ENCODE data around the gene CDK14.

Gene CDK14

DNA sequence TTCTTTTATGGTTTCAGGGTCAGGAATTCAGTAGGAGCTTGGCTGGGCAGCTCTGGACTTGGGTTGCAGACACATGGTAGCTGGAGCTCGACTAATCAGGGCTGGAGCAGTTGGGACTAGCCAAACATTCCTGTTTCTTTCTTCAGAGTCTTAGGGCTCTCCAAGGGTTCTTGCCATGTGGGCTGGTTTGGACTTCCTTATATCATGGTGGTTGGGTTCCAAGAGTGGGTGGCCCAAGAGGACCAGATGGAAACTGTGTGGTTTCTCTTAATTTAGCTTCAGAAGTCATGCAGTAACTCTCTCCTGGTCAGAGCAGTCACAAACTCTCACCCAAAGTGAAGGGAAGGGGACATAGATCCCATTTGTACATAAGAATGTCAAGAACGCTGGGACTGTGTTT lies 398.0 kb downstream of the CDK14 start:
- no peak for DNase-seq

DNA sequence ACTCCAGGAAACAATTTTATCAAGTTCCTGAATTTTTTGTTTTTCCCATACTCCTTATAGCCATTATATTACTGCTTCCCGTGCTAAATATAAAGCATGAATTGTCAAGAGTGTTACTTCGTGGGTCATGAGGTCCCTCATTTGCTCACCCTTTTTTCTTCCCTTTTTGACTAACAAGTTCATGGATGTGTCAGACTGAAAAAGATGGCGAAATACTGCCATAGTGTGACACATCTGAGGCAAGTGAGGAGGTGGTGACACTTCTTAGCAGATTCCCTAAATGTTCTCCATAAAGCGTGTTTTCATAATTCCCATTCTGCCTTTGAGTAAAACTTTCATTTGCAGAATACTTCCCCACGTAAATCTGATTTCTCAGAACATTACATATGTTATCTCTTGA lies 398.5 kb downstream of the CDK14 start:
- DNase-seq, result peak in 1 of 56 donors; percentile 21

DNA sequence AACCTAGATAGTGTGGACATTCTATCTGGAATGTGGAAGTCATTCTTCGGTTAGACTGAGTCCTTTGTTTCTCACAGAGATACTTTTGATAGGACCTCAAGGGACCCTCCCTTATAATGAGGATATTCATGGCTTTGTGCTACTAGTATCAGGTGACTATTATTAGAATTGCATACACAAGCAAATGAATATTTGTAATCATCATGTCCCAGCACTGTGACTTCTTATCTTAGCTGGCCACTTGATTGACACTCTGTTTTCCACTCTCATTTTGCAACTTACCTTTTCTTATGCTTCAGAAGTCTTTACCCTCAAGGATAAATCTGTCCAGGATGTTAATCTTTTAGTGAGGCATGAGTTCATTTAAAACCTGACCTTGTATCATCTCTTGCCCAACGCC lies 399.9 kb downstream of the CDK14 start:
- no peak for DNase-seq

DNA sequence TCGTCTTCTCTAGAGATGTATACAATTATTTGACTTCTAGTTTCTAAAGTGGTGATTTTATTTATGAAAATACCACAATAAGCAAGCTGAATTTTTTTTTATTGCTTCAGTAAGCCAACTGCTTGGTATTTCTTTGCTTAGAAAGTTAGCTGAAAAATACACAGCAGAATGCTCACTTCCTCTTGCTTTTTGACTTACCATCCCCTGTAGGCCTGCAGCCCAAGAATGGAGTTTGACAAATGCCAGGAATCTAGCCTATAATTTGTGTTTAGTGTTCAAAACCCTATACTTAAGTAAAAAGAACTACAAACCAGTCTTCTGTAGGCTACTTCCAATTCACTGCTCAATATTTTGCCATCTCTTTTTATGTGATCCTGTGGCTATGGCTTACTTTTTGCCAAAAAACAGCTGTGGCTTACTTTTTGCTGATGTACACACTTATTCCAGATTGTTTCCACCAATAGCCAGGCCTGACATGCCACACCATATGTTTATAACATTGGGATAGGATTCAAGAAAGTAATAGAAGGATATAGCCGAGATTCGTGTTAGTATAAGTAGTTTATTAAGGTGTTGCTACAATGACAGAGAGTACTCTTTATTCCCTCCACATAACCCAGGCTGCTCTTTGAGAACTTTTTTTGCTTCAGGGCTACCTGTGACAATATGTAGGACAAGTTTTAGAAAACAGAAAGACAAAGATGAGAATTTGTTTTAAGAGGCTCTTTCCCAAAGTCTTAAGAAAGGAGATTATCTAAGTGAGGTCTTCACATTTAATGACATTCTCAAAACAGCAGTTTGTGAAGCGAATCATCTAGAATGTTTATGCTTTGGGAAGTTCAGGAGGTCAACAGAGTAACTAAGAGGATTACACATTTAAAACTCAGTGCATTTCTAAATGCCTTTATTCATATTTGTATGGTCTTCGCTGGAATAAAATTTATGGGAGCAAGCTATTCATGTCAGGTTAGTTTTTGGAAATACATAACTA lies 404.2 kb downstream of the CDK14 start:
- DNase-seq, result no peak

DNA sequence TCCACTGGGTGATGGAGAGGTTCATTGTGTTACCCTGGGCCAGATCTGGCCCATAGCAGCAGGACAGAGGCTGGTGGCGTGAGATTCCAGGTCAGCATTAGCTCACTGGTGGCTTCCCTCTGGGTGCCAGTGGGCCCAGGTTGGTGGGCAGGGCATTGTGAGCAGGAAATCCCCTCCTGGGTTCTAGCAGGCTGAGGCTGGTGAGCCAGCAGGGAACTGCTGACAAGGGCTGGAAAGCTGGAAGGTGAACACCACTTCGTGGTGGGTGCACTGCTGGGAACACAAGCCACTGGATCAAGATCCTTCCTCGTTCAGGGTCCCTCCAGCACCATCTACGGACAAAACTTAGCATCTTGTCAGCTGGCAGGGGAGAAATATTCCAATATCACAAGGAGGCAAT lies 408.9 kb downstream of the CDK14 start:
- DNase-seq, result no peak

DNA sequence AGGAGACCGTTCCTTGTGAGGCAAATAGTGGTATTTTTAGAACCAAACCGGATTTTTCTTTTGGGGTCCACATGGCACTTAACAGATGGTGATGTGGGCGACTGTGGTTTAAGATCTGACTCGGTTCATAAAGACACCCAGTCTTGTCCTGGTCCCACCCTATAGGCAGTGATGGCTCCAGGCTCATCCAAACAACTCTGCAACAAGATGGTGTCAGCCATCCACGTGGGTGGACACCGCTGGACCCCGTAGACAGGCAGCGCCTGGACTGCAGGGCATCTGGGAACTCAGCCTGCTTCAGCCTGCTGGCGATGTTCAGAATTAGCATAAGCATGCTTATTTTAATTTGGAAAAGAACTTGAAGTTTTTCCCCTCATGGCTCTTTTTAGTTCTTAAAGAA lies 409.7 kb downstream of the CDK14 start:
- DNase-seq, result no peak

DNA sequence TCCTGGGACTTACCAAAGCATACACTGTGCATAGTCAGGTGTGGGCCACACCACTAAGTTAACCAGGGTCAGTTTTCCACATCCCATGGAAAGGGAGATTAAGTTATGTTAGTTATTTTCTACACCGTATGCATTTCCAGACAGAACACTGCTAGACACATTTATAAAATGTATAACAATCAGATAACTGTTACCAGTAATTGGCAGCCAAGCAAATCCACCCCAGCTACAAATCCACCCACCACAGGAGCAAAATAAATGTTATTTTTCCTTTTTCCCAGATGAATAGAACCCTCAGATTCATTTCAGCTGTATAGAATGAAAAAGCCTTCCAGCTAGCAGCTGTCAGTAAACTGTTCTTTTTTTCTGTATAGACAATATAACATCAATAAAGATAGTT lies 411.2 kb downstream of the CDK14 start:
- DNase-seq, result no peak

DNA sequence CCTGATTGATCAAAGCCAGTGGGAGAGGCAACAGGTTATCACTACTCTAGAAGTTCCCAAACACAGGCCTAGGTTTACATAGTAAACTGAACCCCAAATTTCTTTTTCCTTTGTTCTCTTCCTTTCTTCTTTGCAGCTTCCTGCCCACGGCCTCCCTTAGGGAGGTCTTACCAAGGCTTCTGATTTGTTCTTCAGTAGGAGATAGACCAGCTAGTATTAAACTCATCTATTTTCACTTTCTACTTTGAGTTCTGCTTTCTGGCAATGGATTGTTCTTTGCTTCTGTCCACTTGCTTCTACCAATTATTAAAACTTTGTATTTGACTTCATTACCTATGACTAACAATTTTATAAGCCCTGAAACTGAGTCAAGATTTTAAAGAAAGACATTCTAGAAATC lies 417.0 kb downstream of the CDK14 start:
- no peak for DNase-seq

DNA sequence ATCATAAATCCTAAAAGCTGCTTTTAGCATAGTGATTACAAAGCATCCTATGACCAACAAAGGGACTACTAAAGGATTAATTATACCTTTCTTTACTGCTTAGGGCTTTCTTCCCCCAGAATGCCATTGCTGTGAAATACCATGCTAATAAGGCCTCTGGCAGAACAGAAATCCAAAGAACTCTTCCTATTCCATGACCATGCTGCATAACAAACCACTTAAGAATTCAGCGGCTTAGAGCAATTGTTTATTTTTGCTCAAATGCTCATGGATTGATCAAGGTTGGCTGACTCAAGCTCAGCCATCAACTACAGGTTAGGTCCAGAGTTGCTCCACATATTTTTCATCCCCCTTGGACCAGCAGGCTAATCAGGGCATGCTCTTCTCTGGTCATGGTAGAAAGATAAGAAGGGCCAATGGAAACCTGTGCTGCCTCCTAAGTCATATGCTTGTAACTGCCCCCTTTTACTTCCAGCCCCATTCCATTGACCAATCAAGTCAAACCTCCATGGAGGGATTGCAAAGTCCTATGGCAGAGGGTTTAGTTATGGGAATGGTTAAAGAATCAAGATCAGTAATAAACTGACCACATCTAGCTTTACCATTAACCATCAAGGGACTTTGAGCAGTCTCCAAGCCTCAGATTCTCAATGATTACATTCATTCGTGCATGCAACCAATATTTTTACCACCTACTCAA lies 423.7 kb downstream of the CDK14 start:
- DNase-seq, result no peak

DNA sequence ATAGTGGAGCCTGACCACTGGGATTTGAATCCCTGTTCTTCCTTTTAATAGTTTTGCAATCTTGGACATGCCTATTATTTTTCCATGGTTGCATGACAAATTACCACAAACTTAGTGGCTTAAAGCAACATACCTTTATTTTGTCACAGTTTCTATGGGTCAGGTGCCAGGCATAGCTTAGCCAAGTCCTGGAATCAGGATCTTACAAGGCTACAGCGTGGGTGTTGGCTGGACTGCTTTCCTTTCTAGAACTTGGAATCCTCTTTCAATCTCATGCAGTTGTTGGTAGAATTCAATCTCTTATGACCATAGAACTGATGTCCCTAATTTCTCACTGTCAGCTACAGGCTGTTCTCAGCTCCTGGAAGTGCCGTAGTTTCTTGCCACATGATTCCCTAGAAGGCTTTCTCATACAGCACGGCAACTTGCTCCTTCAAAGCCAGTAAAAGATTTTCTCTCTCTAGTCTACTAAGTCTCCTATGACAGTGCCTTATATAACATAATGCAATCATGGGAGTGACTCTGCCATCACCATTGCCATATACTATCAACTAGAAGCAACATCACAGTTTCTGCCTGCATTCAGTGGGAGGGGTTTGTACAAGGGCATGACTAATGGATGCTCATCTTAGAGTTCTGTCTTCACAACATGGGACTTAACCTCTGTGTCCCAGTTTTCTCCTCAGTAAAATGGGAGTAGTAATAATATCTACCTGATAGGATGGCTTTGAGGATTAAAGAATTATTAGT lies 424.7 kb downstream of the CDK14 start:
- no peak for DNase-seq

DNA sequence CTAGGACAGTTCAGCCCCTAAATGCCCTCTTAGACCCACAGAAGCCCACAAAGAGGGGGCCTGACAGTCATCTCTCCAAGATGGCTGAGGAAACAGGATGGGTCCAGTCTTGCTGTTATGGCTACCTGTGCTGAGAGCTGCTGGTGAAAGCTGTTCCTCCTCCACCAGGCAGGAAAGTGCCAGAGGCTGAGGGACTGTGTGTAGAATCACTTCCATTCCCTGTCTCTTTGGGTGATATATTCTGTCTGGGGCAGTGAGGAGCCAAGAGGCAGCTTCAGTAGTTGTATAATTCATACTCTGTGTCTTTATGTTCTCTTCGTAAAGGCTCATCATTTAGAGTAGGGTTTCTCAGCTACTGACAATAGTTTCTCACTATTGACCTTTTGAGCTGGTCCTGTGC lies 425.8 kb downstream of the CDK14 start:
- no peak for DNase-seq

DNA sequence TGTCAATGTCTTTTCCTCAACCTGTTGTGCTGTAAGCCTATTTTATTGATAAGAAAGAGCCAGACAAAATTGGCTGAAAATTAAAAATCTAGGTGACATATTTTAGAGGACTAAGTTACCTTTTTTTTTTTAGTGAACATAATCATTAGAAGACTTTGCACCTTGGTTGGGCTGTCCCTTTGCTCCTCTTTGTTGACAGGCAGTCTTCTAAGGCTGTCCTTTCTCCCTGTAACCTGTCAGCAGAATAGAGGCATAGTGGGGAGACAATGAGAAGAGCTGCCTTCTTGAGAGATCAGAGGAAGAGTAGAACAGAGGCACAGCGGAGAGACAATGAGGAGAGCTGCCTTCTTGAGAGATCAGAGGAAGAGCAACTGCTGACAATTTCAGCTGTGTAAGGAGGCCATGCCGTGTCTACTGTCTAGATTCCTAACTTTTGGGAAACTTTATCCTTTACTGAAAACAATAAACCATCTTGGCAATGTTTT lies 429.8 kb downstream of the CDK14 start:
- no peak for DNase-seq

DNA sequence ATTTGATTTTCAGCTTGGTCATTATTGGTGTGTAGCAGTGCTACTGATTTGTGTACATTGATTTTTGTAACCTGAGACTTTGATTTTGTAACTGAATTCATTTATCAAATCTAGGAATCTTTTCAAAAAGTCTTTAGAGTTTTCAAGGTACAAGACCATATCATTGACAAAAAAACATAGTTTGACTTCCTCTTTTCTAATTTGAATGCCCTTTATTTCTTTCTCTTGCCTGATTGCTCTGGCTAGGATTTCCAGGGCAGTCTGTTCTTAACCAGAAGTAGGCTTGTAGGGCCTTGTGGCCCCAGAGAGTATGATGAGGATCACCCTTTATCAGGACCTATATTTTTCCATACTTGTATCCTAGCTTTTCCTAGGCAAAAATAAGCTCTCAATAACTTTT lies 433.6 kb downstream of the CDK14 start:
- no peak for DNase-seq

DNA sequence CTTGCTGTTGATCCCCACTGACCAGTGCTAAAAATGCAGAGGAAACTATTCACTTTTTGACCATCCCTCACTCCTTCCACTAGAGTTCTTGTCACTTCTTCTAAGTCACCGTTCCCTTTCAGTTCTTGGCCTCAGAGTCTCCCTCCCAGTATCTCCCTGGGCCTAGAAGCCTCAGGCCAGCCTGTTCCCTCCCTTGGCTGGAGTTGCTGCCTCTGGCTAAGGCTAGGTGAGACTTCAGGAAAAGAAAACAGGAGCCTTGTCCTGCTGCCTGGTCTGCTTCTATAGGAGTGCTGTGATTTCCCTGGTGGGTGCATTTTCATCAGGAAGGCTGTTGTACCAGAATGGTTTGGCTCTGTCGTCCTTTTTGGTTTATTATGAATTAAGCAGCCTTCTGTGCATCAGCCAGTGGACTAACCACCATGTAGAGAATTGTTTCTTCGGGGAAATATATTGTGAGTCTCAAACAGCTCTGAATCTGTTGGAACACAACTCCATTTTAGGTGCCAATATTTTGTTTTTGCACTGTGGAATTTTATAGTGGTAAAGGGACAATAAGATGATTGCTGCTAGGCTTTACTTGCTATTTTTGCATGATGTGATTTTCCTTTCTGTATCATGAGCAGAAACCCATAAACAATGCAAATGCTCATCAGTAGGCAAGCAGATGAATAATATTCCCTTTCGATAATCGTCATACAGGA lies 434.7 kb downstream of the CDK14 start:
- no peak for DNase-seq

DNA sequence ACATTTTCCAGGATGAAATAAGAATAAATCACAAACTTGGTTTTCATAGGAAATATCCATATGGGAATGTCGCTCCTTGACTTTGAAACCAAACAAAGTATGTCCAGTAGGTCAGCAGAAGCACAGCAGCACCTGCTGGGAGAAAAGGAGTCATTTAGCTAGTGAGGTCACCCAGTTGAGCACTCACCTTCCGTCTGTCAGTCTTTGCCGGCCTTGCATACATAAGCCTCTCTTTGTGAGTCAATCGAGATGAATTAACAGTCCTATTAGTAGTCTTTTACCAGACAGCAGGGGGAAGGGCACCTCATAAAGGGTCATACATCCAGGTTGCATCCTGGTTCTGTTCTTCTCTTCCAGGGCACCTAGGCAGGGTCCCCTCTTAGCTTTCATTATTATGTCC lies 435.6 kb downstream of the CDK14 start:
- DNase-seq, result no peak

DNA sequence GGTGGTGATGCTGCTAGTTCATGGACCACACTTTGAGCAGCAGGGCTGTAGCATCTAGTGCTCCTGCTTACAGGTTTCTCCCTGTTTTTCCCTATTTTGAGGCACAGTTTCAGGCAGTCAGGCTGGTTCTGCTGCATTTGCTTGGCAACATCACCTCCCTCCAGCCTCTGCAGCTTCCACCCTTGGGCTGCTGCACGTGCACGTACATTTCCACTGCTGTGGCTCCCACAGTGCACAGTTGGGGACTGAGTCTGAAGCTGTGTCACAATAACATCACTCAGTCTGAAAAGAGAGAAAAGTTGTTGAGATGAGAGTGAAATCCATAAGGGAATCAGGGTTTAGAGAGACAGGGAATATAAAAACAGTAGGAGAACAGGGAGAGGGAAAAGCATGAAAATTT lies 437.5 kb downstream of the CDK14 start:
- DNase-seq, result no peak

DNA sequence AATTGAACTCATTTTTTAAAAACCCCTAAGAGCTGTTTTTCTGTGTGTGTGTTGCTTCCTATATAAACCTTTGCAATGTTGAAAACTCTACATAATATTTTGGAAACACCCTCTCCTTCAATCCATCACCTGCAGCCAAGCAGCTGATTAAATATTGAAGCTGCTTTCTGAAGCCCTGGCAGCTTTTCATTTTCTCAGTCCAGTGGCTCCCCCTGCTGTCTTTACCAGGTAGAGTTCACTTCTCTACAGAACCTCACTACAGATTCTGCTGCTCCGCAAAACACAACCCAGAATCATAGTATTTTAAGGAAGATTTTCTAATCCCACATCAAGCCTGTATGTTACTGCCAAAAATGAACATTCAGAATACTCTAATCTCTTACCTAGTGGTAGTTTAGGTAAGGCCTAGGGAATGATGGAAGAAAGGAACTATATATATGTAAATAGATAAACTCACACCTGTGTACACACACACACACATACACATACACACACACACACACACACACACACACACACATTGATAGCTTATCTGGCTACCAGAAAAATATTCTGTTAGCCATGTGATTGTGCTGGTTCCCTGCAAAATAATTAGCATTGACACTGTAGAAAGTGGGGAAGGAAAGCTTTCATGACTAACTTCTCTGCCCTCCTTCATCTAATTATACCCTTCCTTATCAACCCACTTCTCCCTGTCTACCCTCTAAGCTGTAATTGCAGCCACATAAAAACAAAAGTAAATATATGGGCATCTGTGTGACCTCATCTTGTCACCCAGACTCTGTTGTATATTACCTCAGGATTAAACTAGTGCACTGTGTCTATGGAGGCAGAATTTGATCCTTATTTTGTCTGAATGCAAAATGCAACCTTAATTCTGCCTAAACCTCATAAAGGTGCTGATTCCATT lies 438.6 kb downstream of the CDK14 start:
- peak in 37 of 56 donors; percentile 1 to 83 (median 23) for DNase-seq

DNA sequence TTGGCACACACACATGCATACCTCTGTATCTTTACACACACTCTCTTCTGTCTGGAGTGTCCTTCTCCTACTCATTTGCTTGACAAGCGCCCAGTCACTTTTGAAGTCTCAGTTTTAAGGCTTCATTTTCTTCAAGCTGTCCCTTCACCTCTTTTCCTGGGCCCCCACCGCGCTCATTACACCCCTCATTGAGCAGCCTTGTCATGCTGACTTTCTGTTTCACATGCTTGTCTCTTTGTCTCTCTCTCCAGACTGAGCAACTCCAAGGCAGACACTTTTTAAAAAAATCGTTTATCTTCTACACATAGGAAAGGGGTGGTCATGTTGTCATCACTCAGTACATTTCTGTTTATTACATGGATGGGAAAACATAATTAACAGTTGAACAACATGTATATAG lies 442.9 kb downstream of the CDK14 start:
- DNase-seq, result no peak

DNA sequence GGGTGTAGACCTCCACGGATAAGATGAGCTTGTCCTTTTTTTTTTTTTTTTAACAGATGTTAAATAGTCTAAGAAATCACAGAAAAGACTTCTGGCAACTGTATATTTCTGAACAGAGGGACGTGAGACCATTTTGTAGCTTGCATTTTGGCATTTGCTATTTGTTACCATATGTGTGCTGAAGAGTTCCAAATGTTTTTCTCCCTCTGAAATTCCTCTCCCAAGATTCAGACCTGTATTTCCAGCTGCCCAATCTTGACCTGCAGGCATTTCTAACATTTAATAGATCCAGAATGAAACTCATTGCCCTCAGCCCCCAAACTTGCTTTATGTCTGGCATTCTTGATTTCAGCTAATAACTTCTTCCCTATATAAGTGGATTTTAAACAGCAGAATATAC lies 445.0 kb downstream of the CDK14 start:
- DNase-seq, result no peak

DNA sequence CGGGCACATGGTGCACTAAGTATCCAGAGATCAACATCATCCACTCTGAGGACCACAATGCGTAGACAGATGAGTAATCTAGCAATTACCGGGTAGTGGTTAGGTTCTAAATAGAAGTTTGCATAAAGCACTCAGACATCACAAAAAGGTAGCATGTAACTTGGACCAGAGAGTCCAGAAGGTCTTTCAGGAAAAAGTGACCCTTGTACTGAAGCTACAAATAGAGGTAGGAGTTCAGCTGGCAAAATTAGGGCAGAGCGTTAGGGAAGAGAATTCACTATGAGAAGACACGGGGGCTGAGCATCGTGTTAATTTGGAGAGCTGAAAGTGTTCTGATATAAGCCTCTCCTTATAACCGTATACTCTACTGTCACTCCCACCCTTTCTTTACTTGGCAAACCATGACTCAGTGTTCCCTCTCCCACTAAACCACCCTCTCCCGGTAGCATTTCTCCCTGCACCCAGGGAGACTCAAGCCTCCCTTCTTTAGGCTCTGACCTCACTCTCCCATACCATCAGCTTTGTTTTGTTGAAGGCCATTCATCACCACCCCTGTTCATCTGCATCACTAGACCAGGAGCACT lies 445.9 kb downstream of the CDK14 start:
- DNase-seq, result peak in 16 of 56 donors; percentile 0 to 47 (median 11)
